ENCODE measurements around the gene SRPK2.

SRPK2 gene

DNA sequence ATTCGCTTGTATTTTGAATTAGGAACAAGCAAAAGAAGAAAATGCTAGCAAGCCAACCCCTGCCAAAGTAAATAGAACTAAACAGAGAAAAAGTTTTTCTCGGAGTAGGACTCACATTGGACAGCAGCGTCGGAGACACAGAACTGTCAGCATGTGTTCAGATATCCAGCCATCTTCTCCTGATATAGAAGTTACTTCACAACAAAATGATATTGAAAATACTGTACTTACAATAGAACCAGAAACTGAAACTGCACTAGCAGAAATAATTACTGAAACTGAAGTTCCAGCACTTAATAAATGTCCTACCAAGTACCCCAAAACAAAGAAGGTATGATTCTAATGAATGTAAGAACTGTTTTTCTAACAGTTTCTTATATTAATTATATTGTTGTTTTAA, 286.9 kb downstream of the SRPK2 start:
- Histone ChIP-seq H3K4me1 (ENCODE audit: control insufficient read depth, insufficient read depth, low read length) (peaks cover 6% of the 10 kb centered on the region; the same call in 1 of the 2 replicates), H3K4me3 (ENCODE audit: low read depth, low read length) (no peak overlapping the region), H3K9me3 (ENCODE audit: control insufficient read depth, insufficient read depth, low read depth, low read length) (no peaks in the 10 kb centered on the region), H3K27ac (ENCODE audit: extremely low read depth, low read depth, low read length) (no peak overlapping the region), H3K36me3 (ENCODE audit: control insufficient read depth in 2 of 2, insufficient read depth in 1 of 2, low read length in 2 of 2) (peaks cover 26 to 48% of the 10 kb centered on the region in 2 experiments)
- TF ChIP-seq ZNF157 (tag by site-specific recombination; IDR thresholded peaks at IDR 0.05) (no peak), ZNF843 (tag by site-specific recombination; IDR thresholded peaks at IDR 0.05) (no peak), SETDB1 (IDR thresholded peaks at IDR 0.05; ENCODE audit: insufficient read length, low read length) (no peak), ZFP69B (tag by site-specific recombination; IDR thresholded peaks at IDR 0.05) (no peak), ZNF138 (tag by site-specific recombination; IDR thresholded peaks at IDR 0.05; ENCODE audit: borderline replicate concordance) (no peak), ZNF626 (tag by site-specific recombination; IDR thresholded peaks at IDR 0.05) (no peak), ZNF571 (tag by site-specific recombination; IDR thresholded peaks at IDR 0.05) (no peak), ZNF146 (tag by site-specific recombination; IDR thresholded peaks at IDR 0.05) (no peak), ZBTB20 (tag by site-specific recombination; IDR thresholded peaks at IDR 0.05) (no peak), ZNF2 (tag by site-specific recombination; IDR thresholded peaks at IDR 0.05) (no peak), RBAK (tag by site-specific recombination; IDR thresholded peaks at IDR 0.05) (no peak)
- TF ChIP-seq, protein P1, sequence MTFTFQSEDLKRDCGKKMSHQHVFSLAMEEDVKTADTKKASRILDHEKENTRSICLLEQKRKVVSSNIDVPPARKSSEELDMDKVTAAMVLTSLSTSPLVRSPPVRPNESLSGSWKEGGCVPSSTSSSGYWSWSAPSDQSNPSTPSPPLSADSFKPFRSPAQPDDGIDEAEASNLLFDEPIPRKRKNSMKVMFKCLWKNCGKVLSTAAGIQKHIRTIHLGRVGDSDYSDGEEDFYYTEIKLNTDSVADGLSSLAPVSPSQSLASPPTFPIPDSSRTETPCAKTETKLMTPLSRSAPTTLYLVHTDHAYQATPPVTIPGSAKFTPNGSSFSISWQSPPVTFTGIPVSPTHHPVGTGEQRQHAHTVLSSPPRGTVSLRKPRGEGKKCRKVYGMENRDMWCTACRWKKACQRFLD (tag by site-specific recombination; IDR thresholded peaks at IDR 0.05): no peak
- TF ChIP-seq, protein P2, sequence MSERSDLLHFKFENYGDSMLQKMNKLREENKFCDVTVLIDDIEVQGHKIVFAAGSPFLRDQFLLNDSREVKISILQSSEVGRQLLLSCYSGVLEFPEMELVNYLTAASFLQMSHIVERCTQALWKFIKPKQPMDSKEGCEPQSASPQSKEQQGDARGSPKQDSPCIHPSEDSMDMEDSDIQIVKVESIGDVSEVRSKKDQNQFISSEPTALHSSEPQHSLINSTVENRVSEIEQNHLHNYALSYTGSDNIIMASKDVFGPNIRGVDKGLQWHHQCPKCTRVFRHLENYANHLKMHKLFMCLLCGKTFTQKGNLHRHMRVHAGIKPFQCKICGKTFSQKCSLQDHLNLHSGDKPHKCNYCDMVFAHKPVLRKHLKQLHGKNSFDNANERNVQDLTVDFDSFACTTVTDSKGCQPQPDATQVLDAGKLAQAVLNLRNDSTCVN (tag by site-specific recombination; optimal IDR thresholded peaks at IDR 0.05): no peak
- TF ChIP-seq, protein P3, sequence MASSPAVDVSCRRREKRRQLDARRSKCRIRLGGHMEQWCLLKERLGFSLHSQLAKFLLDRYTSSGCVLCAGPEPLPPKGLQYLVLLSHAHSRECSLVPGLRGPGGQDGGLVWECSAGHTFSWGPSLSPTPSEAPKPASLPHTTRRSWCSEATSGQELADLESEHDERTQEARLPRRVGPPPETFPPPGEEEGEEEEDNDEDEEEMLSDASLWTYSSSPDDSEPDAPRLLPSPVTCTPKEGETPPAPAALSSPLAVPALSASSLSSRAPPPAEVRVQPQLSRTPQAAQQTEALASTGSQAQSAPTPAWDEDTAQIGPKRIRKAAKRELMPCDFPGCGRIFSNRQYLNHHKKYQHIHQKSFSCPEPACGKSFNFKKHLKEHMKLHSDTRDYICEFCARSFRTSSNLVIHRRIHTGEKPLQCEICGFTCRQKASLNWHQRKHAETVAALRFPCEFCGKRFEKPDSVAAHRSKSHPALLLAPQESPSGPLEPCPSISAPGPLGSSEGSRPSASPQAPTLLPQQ (tag by site-specific recombination; IDR thresholded peaks at IDR 0.05): no peak
- POLR2A ChIA-PET: no interaction called here
- CTCF ChIA-PET: interaction anchor here (0.8 kb wide), 1 partner anchor 120 kb away, joined by 3 read pairs; no protein-coding TSS in a partner anchor

DNA sequence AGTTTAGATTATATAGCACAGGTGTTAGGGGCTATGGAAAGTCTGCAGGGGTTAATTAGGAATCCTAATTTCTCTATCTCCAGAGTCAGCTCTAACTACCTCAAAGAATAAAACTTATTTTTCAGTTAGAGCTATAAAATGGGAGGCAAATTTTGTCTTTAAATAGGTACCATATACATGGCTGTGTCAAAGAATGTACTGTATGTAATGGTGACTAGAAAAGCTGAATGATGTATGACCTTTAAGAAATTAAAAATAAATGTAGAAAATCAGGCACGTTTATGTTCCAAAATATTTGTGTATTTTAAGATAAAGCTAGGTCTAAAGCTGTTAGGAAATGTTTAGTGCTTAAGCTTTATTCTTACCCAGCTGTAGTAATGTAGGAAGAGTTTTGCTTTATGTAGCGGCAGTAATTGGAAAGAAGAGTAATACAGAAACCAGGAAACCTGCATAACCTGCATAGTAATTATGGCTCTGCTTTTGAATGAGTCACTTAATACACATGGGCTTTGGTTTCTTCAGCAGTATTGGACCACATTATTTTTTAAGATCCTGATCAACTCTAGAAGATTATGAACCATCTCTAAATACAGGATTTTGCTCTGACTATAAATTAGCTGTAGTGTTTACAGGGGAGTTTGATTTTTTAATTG, 289.7 kb downstream of the SRPK2 start:
- Histone ChIP-seq H3K36me3 (ENCODE audit: control insufficient read depth in 2 of 2, insufficient read depth in 1 of 2, low read length in 2 of 2) (peaks cover 23 to 36% of the 10 kb centered on the region in 2 experiments), H3K27ac (ENCODE audit: extremely low read depth, low read depth, low read length) (no peak overlapping the region), H3K9me3 (ENCODE audit: control insufficient read depth, insufficient read depth, low read depth, low read length) (no peaks in the 10 kb centered on the region), H3K4me3 (ENCODE audit: low read depth, low read length) (no peak overlapping the region), H3K4me1 (ENCODE audit: control insufficient read depth, insufficient read depth, low read length) (peaks cover 6% of the 10 kb centered on the region; the same call in 1 of the 2 replicates)
- CTCF ChIA-PET: interaction anchor here (0.6 kb wide), 1 partner anchor 86 kb away, joined by 4 read pairs; no protein-coding TSS in a partner anchor
- POLR2A ChIA-PET: no interaction called here
- TF ChIP-seq, protein P4, sequence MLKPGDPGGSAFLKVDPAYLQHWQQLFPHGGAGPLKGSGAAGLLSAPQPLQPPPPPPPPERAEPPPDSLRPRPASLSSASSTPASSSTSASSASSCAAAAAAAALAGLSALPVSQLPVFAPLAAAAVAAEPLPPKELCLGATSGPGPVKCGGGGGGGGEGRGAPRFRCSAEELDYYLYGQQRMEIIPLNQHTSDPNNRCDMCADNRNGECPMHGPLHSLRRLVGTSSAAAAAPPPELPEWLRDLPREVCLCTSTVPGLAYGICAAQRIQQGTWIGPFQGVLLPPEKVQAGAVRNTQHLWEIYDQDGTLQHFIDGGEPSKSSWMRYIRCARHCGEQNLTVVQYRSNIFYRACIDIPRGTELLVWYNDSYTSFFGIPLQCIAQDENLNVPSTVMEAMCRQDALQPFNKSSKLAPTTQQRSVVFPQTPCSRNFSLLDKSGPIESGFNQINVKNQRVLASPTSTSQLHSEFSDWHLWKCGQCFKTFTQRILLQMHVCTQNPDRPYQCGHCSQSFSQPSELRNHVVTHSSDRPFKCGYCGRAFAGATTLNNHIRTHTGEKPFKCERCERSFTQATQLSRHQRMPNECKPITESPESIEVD (tag by site-specific recombination; IDR thresholded peaks at IDR 0.05): peak; percentile 70
- TF ChIP-seq ZNF239 (tag by site-specific recombination; IDR thresholded peaks at IDR 0.05) (no peak), ZNF366 (tag by site-specific recombination; conservative IDR thresholded peaks at IDR 0.05) (0 out of 2 replicates have a peak, but pooled peaks have one; percentile 11), TRIM28 (IDR thresholded peaks at IDR 0.05; ENCODE audit: borderline replicate concordance, low read length) (no peak), ZNF121 (tag by site-specific recombination; IDR thresholded peaks at IDR 0.05) (no peak), ZNF354C (tag by site-specific recombination; IDR thresholded peaks at IDR 0.05; ENCODE audit: borderline replicate concordance, low read depth) (no peak), ZBTB8A (tag by site-specific recombination; IDR thresholded peaks at IDR 0.05) (no peak), ZNF214 (tag by site-specific recombination; IDR thresholded peaks at IDR 0.05; ENCODE audit: borderline replicate concordance) (no peak), ZSCAN16 (tag by site-specific recombination; IDR thresholded peaks at IDR 0.05) (no peak)
- TF ChIP-seq, protein P5, sequence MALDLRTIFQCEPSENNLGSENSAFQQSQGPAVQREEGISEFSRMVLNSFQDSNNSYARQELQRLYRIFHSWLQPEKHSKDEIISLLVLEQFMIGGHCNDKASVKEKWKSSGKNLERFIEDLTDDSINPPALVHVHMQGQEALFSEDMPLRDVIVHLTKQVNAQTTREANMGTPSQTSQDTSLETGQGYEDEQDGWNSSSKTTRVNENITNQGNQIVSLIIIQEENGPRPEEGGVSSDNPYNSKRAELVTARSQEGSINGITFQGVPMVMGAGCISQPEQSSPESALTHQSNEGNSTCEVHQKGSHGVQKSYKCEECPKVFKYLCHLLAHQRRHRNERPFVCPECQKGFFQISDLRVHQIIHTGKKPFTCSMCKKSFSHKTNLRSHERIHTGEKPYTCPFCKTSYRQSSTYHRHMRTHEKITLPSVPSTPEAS (tag by site-specific recombination; IDR thresholded peaks at IDR 0.05): no peak
- TF ChIP-seq, protein P6, sequence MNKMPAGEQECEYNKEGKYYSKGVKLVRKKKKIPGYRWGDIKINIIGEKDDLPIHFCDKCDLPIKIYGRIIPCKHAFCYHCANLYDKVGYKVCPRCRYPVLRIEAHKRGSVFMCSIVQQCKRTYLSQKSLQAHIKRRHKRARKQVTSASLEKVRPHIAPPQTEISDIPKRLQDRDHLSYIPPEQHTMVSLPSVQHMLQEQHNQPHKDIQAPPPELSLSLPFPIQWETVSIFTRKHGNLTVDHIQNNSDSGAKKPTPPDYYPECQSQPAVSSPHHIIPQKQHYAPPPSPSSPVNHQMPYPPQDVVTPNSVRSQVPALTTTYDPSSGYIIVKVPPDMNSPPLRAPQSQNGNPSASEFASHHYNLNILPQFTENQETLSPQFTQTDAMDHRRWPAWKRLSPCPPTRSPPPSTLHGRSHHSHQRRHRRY (tag by site-specific recombination; IDR thresholded peaks at IDR 0.05): no peak
- TF ChIP-seq, protein P7, sequence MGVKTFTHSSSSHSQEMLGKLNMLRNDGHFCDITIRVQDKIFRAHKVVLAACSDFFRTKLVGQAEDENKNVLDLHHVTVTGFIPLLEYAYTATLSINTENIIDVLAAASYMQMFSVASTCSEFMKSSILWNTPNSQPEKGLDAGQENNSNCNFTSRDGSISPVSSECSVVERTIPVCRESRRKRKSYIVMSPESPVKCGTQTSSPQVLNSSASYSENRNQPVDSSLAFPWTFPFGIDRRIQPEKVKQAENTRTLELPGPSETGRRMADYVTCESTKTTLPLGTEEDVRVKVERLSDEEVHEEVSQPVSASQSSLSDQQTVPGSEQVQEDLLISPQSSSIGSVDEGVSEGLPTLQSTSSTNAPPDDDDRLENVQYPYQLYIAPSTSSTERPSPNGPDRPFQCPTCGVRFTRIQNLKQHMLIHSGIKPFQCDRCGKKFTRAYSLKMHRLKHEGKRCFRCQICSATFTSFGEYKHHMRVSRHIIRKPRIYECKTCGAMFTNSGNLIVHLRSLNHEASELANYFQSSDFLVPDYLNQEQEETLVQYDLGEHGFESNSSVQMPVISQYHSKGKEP (tag by site-specific recombination; IDR thresholded peaks at IDR 0.05): 0 out of 2 replicates have a peak, but pooled peaks have one; percentile 15

Data from HEK293 (cell line).